CD4-positive, alpha-beta T cell treated with Interleukin-4 for 4 hours (primary cell): Measurements from ENCODE around the gene HYDIN.

Experiments used
- DNase-seq: peaks from one replicate; pipeline ENCODE4 v3.0.0-alpha.2; 2020

Gene HYDIN

GRCh38 chr16:70784692-70785555 lies 445.6 kb downstream of the HYDIN start:
- DNase-seq: no peak

- DNase-seq: no peak
These were observed 448.3 kb downstream of the HYDIN start for GRCh38 chr16:70782237-70782636.

DNA sequence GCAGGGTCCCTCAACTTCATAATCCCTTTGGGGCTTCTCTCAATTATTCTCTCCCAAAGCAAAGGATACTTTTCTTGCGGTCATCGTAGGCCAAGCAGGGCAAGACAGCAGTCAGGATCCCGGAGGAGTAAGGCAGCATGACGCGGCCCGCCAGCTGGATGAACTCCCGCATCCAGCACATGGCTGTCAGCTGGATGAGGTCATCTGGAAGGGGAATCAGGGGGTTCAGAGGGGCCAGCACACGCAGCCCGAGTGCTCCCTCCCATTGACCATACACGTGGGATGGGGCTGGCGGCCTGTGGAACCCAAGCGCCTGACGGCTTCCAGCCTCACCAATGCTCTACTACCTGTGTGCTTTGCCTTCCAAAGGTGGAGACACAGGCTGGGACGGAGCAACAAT lies 448.7 kb downstream of the HYDIN start:
- no peak for DNase-seq

GRCh38 chr16:70780546-70780945 lies 450.0 kb downstream of the HYDIN start:
- DNase-seq: no peak

DNA sequence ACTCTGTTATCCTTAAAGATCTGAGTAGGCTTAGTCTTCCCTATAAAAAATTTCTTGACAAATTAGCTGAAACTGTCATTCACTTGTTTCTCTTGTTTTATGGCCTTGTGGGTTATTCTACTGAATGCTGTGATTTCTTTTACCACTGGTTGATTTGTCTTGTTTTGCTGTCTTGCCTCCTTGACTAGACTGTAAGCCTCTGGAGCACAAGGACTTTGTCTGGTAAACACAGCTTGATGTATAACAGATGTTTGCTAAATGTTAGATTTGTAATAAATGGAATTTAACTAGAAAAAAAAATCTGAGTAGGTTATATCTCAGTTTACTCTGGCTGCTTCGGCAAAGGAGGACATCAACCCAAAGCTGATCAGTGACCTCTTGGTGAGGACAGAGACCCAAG lies 451.2 kb downstream of the HYDIN start:
- no peak for DNase-seq

DNA sequence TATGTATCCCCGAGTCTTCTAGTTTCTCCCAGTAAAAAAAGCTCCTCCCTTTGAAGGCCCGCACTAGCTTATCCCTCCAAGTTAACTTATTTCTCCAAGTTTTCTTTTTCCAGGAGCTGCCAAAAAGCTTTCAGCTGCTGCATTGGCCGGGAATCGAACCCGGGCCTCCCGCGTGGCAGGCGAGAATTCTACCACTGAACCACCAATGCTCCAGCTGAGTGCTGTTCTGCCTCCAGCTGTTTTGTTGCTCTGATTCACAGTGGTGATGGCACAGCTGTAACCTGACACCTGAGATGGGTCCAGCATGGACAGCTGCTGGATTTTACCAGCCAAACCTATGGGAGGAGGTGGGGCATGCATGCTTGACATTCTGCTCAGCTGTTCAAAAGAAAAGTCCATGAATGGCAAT lies 451.6 kb downstream of the HYDIN start:
- DNase-seq: no peak

DNA sequence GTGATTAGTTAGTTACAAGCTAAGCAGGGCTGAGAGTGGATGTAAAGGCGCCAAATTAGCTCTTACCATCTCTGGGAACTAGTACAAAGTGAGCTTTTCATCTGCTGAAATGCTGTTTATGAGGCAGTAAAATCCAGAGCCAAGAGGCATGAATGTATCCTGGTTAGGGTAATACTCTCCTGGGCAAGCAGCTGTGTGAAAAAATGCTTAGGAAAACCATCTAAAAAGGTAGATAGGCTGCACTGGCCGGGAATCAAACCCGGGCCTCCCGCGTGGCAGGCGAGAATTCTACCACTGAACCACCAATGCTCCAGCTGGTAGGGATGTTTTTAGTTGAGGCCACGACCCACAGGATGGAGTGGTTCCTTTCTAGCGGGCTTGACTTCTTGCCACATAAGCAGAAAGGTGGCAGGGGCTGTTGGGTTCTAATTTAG lies 452.5 kb downstream of the HYDIN start:
- DNase-seq: no peak

- no peak for DNase-seq
These were observed 453.0 kb downstream of the HYDIN start for GRCh38 chr16:70777496-70777895.

DNA sequence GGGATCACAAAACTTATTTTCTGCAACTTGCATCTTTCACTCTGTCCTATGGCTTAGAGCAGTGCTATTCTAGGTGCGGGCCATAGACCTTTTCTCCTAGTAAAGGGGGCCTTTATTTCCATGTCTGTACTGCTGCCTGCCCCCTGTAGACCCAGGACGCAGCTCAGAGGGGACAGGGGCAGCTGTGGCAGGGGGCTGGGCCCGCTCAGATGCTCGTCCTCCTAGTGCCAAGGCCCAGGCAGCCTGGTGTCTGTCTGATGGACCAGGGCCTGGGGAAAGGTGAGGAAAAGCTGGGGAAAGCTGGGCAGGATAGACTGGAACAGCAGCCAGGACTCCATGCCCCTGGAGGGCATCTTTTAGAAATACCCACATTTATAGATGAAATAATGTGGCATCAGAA lies 455.1 kb downstream of the HYDIN start:
- no peak for DNase-seq

DNA sequence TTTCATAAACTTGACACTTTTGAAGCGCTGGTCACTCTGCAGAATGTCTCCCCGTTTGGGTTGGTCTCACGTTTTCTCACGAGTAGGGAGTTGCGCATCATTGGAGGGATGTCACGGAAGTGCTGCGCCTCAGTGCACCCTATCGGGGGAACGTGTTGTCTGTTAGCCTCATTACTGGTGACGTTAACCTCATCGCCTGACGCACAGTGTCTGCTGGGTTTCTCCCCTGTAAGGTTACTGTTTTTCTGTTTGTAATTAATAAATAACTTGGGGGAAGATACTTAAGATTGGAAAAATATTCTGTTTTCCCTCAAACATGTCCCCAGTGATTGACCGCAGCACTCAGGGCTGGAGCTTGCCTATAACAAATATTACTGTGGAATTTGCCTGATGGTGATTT lies 456.3 kb downstream of the HYDIN start:
- DNase-seq: no peak

GRCh38 chr16:70772493-70772892 lies 458.0 kb downstream of the HYDIN start:
- no peak for DNase-seq

GRCh38 chr16:70770626-70771552 lies 459.6 kb downstream of the HYDIN start:
- peak; percentile 29 for DNase-seq

GRCh38 chr16:70770291-70770625 lies 460.3 kb downstream of the HYDIN start:
- no peak for DNase-seq

DNA sequence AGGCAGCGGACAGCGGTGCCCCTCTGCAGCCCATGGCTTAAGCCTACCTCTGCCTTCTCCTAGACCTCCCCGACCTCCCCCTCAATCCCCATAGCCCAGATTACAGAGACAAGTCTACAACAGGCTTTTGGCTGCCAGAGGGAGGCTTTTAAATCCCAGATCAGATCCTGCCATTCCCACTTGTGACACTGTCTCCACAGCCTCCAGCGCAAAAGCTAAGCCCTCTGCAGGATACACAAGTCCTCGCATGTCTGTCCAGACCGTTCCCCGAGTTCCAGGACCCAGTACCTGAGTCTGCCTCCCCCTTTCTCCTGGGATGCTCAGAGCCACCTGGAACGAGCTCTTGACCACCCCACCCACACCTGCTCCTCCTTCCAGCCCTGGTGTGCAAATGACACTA lies 460.8 kb downstream of the HYDIN start:
- DNase-seq: no peak

DNA sequence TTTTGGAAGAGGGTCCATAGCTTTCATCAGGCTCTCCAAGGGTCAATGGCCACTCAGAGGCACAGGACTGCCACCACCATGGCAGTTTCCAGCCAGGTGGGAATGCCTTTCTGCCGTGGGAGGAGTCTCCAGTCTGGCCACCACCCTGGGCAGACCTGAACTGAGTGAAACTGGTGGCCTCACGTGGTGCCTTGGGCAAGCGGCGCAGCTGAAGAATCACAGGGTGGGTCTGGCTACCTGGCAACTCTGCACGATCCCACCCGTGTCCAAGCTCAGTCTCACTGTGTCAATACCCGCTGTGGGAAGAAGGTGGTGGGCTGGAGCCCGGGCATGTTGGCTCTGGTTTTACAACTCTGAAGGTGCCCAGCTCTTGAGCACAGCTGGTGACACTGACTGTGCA lies 461.4 kb downstream of the HYDIN start:
- DNase-seq: no peak

DNA sequence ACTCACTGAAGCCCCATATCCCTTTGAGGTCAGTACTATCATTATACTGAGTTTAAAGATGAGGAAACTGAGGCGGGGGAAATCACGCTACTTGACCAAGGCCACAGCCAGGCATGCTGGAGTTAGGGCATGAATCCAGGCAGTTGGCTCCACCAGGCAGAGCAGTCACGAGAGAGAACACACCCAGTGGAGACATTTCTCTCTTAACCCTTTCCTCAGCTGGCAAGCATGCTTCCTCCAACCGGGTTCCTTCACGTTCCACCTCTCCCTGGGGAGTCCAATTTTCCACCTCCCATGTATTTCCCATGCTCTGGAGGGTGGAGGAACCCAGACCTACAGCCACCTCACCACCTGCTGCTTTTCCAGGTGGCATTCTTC lies 462.3 kb downstream of the HYDIN start:
- no peak for DNase-seq

DNA sequence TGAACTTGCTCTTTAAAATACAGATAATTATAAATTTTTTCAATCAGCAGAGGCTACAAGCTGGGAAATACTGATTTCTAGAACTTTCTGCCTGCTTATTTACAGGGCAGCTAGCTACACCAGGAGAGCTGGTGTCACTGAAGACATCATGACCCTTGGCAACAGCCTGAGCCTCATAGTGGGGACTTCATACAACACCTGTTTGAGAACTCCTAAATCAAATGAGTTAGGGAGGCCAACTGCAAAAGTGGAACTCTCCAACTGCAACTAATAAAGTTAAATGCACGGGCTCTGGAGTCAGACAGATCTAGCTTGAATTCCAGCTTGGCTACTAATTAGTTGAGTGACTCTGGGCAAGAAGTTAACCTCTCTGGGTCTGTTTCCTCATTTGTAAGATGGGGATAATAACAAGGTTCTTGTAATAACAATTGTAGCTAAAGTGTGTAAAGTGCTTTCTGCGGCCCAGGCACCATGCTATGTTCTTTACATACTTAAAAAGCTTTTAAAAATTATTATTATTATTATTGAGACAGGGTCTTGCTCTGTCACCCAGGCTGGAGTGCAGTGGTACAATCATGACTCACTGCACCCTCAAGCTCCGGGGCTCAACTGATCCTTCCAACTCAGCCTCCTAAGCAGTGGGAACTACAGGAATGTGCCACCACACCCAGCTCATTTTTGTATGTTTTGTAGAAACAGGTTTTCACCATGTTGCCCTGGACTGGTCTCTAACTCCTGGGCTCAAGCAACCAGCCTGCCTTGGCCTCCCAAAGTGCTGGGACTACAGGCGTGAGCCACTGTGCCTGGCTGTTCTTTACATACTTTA lies 462.9 kb downstream of the HYDIN start:
- no peak for DNase-seq

GRCh38 chr16:70766658-70767057 lies 463.9 kb downstream of the HYDIN start:
- no peak for DNase-seq

DNA sequence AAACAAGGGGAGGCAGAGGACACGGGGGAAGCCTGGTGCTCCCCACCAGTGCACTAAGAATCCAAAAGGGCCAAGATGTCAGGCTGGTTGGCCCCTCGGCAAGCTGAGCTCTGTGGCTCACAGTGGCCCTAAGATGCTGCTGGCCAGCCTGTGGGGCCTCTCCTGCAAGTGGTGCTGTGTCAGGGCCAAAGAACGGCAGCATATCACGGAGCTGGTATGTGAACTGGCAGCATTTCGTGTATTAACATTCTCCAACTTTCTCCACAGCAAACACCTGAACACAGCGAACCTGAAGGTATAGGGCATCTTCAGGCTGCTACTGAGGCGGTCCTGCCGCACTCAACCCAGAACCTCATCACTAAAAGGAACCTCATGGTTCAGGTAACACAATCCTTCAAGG lies 464.3 kb downstream of the HYDIN start:
- DNase-seq: no peak

GRCh38 chr16:70765491-70765890 lies 465.0 kb downstream of the HYDIN start:
- DNase-seq: no peak

DNA sequence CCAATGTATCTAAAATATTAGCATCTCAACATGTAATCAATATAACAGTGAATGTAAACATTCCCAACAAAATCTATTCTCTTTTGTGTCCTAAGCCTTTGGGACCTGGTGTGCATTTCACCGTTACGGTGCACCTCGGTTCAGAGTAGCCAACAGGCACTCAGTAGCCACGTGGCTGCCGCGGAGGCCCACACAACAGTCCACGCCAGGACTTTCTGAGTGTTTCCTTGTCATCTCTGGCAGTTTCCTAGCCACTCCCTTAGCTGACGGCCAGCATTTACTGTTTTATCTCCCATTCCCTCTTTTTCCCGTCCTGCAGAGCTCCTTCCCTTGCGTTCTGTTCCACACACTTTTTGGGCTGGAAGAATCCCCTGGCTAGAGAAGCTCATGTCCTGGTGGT lies 465.9 kb downstream of the HYDIN start:
- DNase-seq: no peak

DNA sequence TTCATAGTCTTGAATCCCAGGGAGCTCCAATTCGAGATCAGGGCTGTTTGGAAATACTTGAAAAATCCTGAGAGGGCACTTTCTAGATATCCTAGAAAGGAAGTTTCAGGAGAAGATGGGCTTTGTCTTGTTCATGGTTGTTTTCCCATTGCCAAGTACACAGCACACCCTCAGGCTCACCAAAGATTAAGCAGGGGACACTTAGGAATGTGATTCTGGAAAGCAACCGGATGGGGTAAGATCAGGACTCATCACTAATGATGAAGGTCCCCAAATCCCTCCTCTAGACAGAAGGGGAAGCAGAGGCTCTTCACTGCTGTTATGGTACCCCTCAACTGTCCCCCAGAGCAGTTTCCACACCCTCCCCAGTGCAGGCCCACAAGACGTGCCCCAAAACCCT lies 470.3 kb downstream of the HYDIN start:
- DNase-seq: no peak

- no peak for DNase-seq
These were observed 470.9 kb downstream of the HYDIN start for GRCh38 chr16:70759666-70760065.
